ENCODE data around the gene TBC1D30.
A peak's percentile ranks its signal among the peaks of the same experiment; 100 is the strongest.

Gene TBC1D30

DNA sequence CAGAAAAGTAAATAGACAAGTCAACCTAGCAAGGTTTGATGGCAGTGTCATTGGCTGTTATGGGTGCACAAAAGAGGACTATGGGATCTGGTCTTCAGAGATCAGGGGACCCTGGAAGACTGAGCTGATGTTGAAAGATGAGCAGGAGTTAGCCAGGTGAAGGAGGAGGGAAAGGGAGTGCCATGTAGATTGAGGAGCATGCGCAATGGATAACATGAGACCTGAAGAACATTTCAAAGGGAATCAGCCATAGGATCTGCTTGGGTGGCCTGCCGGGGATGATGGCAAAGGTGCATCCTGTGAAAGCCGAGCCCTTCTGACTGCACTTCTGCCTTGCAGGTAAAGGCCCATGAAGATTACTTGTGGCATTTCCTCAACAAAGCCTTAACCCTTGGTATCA, 90.8 kb downstream of the TBC1D30 start:
- TF ChIP-seq, protein P1, sequence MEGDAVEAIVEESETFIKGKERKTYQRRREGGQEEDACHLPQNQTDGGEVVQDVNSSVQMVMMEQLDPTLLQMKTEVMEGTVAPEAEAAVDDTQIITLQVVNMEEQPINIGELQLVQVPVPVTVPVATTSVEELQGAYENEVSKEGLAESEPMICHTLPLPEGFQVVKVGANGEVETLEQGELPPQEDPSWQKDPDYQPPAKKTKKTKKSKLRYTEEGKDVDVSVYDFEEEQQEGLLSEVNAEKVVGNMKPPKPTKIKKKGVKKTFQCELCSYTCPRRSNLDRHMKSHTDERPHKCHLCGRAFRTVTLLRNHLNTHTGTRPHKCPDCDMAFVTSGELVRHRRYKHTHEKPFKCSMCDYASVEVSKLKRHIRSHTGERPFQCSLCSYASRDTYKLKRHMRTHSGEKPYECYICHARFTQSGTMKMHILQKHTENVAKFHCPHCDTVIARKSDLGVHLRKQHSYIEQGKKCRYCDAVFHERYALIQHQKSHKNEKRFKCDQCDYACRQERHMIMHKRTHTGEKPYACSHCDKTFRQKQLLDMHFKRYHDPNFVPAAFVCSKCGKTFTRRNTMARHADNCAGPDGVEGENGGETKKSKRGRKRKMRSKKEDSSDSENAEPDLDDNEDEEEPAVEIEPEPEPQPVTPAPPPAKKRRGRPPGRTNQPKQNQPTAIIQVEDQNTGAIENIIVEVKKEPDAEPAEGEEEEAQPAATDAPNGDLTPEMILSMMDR (IDR thresholded peaks at IDR 0.05; ENCODE audit: control insufficient read depth, extremely low read depth, insufficient read depth) = no peak

GRCh38 chr12:64916411-64917261, 92.2 kb downstream of the TBC1D30 start:
- TF ChIP-seq, protein P1 (IDR thresholded peaks at IDR 0.05; ENCODE audit: control insufficient read depth, extremely low read depth, insufficient read depth) = no peak
- H3K4me3 ChIP-seq (ENCODE audit: low read depth, low read length) = 0 out of 2 replicates have a peak overlapping the region, but pooled peaks have one; percentile 22

More for the DNA sequence above, 90.8 kb downstream of the TBC1D30 start:
- no peak overlapping the region for H3K4me3 ChIP-seq (ENCODE audit: low read depth, low read length)
- DNase-seq (ENCODE audit: low read depth) = no peak

GRCh38 chr12:64918344-64918743, 93.9 kb downstream of the TBC1D30 start:
- TF ChIP-seq, protein P1 (IDR thresholded peaks at IDR 0.05; ENCODE audit: control insufficient read depth, extremely low read depth, insufficient read depth) = no peak
- DNase-seq (ENCODE audit: low read depth) = no peak
- no peak overlapping the region for H3K4me3 ChIP-seq (ENCODE audit: low read depth, low read length)

More at GRCh38 chr12:64916411-64917261, 92.2 kb downstream of the TBC1D30 start:
- DNase-seq (ENCODE audit: low read depth) = no peak

GRCh38 chr12:64918801-64919200, 94.4 kb downstream of the TBC1D30 start:
- H3K4me3 ChIP-seq (ENCODE audit: low read depth, low read length) = no peak overlapping the region
- DNase-seq (ENCODE audit: low read depth) = no peak
- TF ChIP-seq, protein P1 (IDR thresholded peaks at IDR 0.05; ENCODE audit: control insufficient read depth, extremely low read depth, insufficient read depth) = no peak

GRCh38 chr12:64922853-64923252, 98.4 kb downstream of the TBC1D30 start:
- no peak for DNase-seq (ENCODE audit: low read depth)
- no peak overlapping the region for H3K4me3 ChIP-seq (ENCODE audit: low read depth, low read length)
- TF ChIP-seq, protein P1 (IDR thresholded peaks at IDR 0.05; ENCODE audit: control insufficient read depth, extremely low read depth, insufficient read depth) = no peak

- no peak for DNase-seq (ENCODE audit: low read depth)
- TF ChIP-seq, protein P1 (IDR thresholded peaks at IDR 0.05; ENCODE audit: control insufficient read depth, extremely low read depth, insufficient read depth) = no peak
- H3K4me3 ChIP-seq (ENCODE audit: low read depth, low read length) = no peak overlapping the region
These were observed 99.1 kb downstream of the TBC1D30 start for GRCh38 chr12:64923536-64923935.

All from LNCaP clone FGC (cell line).